SK-N-SH treated with all-trans-retinoic acid at 6 μM for 48 hours (cell line): ENCODE measurements around the gene KDM4B.

ENCODE experiments used
- ATAC-seq: fragments of 200-7000 bp; cut with Tn5 transposase; 3 replicates; pipeline ENCODE4 v1.9.1; 2020; ENCODE audit warnings: mild to moderate bottlenecking, moderate library complexity
- ARNTL ChIP-seq: fragments of 450-650 bp; formaldehyde crosslinking; IDR thresholded peaks from 2 replicates; pipeline ENCODE4 v1.5.0; 2020; ENCODE audit warnings: low read depth, mild to moderate bottlenecking, moderate library complexity, borderline replicate concordance
- CREB5 ChIP-seq: fragments of 250-450 bp; sonication (Bioruptor Pico); IDR thresholded peaks from 2 replicates; pipeline ENCODE4 v1.5.1; 2020; ENCODE audit warnings: low read depth, mild to moderate bottlenecking, moderate library complexity
- CSDC2 ChIP-seq: fragments of 250-450 bp; sonication (Bioruptor Pico); IDR thresholded peaks from 2 replicates; pipeline ENCODE4 v1.5.0; 2020; ENCODE audit warnings: mild to moderate bottlenecking, moderate library complexity
- CSRNP3 ChIP-seq: fragments of 250-450 bp; sonication (Bioruptor Pico); IDR thresholded peaks from 2 replicates; pipeline ENCODE4 v1.5.1; 2021; ENCODE audit warnings: mild to moderate bottlenecking, moderate library complexity
- ESRRG ChIP-seq: fragments of 250-450 bp; sonication (Bioruptor Pico); IDR thresholded peaks from 2 replicates; pipeline ENCODE4 v1.6.1; 2021; ENCODE audit warnings: mild to moderate bottlenecking
- GLIS3 ChIP-seq: fragments of 250-450 bp; sonication (Bioruptor Pico); IDR thresholded peaks from 2 replicates; pipeline ENCODE4 v1.5.0; 2020; ENCODE audit warnings: mild to moderate bottlenecking, moderate library complexity
- ISL1 ChIP-seq: fragments of 250-450 bp; sonication (Bioruptor Pico); IDR thresholded peaks from 2 replicates; pipeline ENCODE4 v2.1.2; 2022; ENCODE audit warnings: mild to moderate bottlenecking, moderate library complexity
- OSR1 ChIP-seq: fragments of 250-450 bp; sonication (Bioruptor Pico); IDR thresholded peaks from 2 replicates; pipeline ENCODE4 v1.8.0; 2022; ENCODE audit warnings: moderate library complexity, mild to moderate bottlenecking, inconsistent platforms
- PATZ1 ChIP-seq: fragments of 250-450 bp; sonication (Bioruptor Pico); IDR thresholded peaks from 2 replicates; pipeline ENCODE4 v1.8.0; 2020; ENCODE audit warnings: mild to moderate bottlenecking, moderate library complexity, borderline replicate concordance
- POU6F1 ChIP-seq: fragments of 250-450 bp; sonication (Bioruptor Pico); IDR thresholded peaks from 2 replicates; pipeline ENCODE4 v1.8.0; 2021; ENCODE audit warnings: low read depth, mild to moderate bottlenecking, moderate library complexity, borderline replicate concordance
- PPARA ChIP-seq: fragments of 250-450 bp; sonication (Bioruptor Pico); IDR thresholded peaks from 2 replicates; pipeline ENCODE4 v1.5.0; 2020; ENCODE audit warnings: mild to moderate bottlenecking, borderline replicate concordance
- SNAI2 ChIP-seq: fragments of 250-450 bp; sonication (Bioruptor Pico); IDR thresholded peaks from 2 replicates; pipeline ENCODE4 v1.5.0; 2020; ENCODE audit warnings: mild to moderate bottlenecking, moderate library complexity
- TCF4 ChIP-seq: fragments of 250-450 bp; sonication (Bioruptor Pico); IDR thresholded peaks from 2 replicates; pipeline ENCODE4 v1.8.0; 2021; ENCODE audit warnings: mild to moderate bottlenecking, moderate library complexity, borderline replicate concordance
- TOX ChIP-seq: fragments of 250-450 bp; sonication (Bioruptor Pico); IDR thresholded peaks from 2 replicates; pipeline ENCODE4 v1.8.0; 2021; ENCODE audit warnings: mild to moderate bottlenecking, moderate library complexity, borderline replicate concordance
- TSHZ2 ChIP-seq: fragments of 250-450 bp; sonication (Bioruptor Pico); IDR thresholded peaks from 2 replicates; pipeline ENCODE4 v1.5.0; 2020; ENCODE audit warnings: mild to moderate bottlenecking, moderate library complexity
- ZC3H10 ChIP-seq: fragments of 250-450 bp; sonication (Bioruptor Pico); IDR thresholded peaks from 2 replicates; pipeline ENCODE4 v1.5.1; 2021; ENCODE audit warnings: mild to moderate bottlenecking, moderate library complexity
- ZFP3 ChIP-seq: fragments of 250-450 bp; sonication (Bioruptor Pico); IDR thresholded peaks from 2 replicates; pipeline ENCODE4 v1.5.0; 2020; ENCODE audit warnings: mild to moderate bottlenecking, moderate library complexity
- ZFP30 ChIP-seq: fragments of 450-650 bp; formaldehyde crosslinking; IDR thresholded peaks from 2 replicates; pipeline ENCODE4 v1.5.0; 2022; ENCODE audit warnings: mild to moderate bottlenecking, moderate library complexity
- ZNF565 ChIP-seq: fragments of 450-650 bp; formaldehyde crosslinking; conservative IDR thresholded peaks from 2 replicates; pipeline ENCODE4 v1.5.0; 2020; ENCODE audit warnings: low read depth, mild to moderate bottlenecking, moderate library complexity
- ZNF70 ChIP-seq: fragments of 450-650 bp; formaldehyde crosslinking; IDR thresholded peaks from 2 replicates; pipeline ENCODE4 v1.5.0; 2020; ENCODE audit warnings: mild to moderate bottlenecking, moderate library complexity

KDM4B gene

GRCh38 chr19:5152767-5153532, 184.0 kb downstream of the KDM4B start:
- TF ChIP-seq CREB5 (no peak), PATZ1 (no peak), OSR1 (CRISPR knock-in tag) (no peak), TSHZ2 (CRISPR knock-in tag) (no peak), CSRNP3 (CRISPR knock-in tag) (no peak), CSDC2 (CRISPR knock-in tag) (no peak), ZNF565 (no peak), GLIS3 (CRISPR knock-in tag) (no peak), TCF4 (no peak), ZNF70 (CRISPR knock-in tag) (no peak), ESRRG (CRISPR knock-in tag) (no peak), ZFP3 (CRISPR knock-in tag) (no peak)

GRCh38 chr19:5153601-5154128, 184.8 kb downstream of the KDM4B start:
- no peak for ATAC-seq
- no peak for TF ChIP-seq ZFP3 (CRISPR knock-in tag)
- TF ChIP-seq, all 23 proteins: peak for 0

More at GRCh38 chr19:5152767-5153532, 184.0 kb downstream of the KDM4B start:
- ATAC-seq: no peak

- TF ChIP-seq TCF4: no peak
- no peak for TF ChIP-seq SNAI2 (CRISPR knock-in tag)
- no peak for TF ChIP-seq CREB5
- no peak for TF ChIP-seq ISL1 (CRISPR knock-in tag)
- no peak for TF ChIP-seq ZNF70 (CRISPR knock-in tag)
- TF ChIP-seq TOX: no peak
- no peak for TF ChIP-seq POU6F1
- no peak for TF ChIP-seq ZFP30 (CRISPR knock-in tag)
- no peak for TF ChIP-seq ARNTL (CRISPR knock-in tag)
- no peak for TF ChIP-seq ZC3H10 (CRISPR knock-in tag)
- TF ChIP-seq GLIS3 (CRISPR knock-in tag): no peak
- no peak for TF ChIP-seq PPARA
- TF ChIP-seq, all 23 proteins: peak for 0
- peak; percentile 68 for ATAC-seq
These were observed 185.4 kb downstream of the KDM4B start for GRCh38 chr19:5154129-5154798.
